ENCODE data around the gene METTL26. TPM values are rescaled to one million over a fixed set of nuclear protein-coding genes. Genes with fewer than 3 reads are reported as not detected.

The METTL26 gene
- total and polyA plus RNA-seq, 9 of the 15 experiments (the other 6 are each of a cell fraction or from before 2014, with no cell fraction given), result 7.3 to 262 (median 80.9) TPM

- peak; percentile 71; the same call in 1 of the 2 replicates for TF ChIP-seq CREB1 (IDR thresholded peaks at IDR 0.05)
- peak; percentile 78 for TF ChIP-seq CREB1 (CRISPR knock-in tag; IDR thresholded peaks at IDR 0.05)
- TF ChIP-seq ZFP91 (CRISPR knock-in tag; IDR thresholded peaks at IDR 0.05), result no peak
- no peak for TF ChIP-seq TEAD2 (tag; IDR thresholded peaks at IDR 0.05)
- TF ChIP-seq ZBTB2 (IDR thresholded peaks at IDR 0.05), result peak; percentile 54; the same call in 1 of the 2 replicates
- TF ChIP-seq MLLT1 (IDR thresholded peaks at IDR 0.05), result peak; percentile 18 to 86; a peak in 2 of 4 replicates
- TF ChIP-seq TAL1 (IDR thresholded peaks at IDR 0.05), result no peak
- 0 out of 4 replicates have a peak, but pooled peaks of 1 of the 2 experiments have one; percentile 11 for TF ChIP-seq FOXK2 (conservative IDR thresholded peaks at IDR 0.05 in 1 of 2, IDR thresholded peaks at IDR 0.05 in 1 of 2; ENCODE audit: low read depth in 2 of 2)
- peak in 1 of 2 experiments; percentile 93; a peak in 2 of 4 replicates for TF ChIP-seq ZNF639 (CRISPR knock-in tag; conservative IDR thresholded peaks at IDR 0.05 in 1 of 2, IDR thresholded peaks at IDR 0.05 in 1 of 2)
These were observed 46.4 kb downstream of the METTL26 start, which contains the start of gene RAB40C (continued) for GRCh38 chr16:589658-590187.
